SK-N-SH treated with all-trans-retinoic acid at 6 μM for 48 hours (cell line): Measurements from ENCODE around the gene POU4F3.

Experiments
- ATAC-seq: fragments of 200-7000 bp; cut with Tn5 transposase; 3 replicates; pipeline ENCODE4 v1.9.1; 2020; ENCODE audit warnings: mild to moderate bottlenecking, moderate library complexity
- ARNTL ChIP-seq: fragments of 450-650 bp; formaldehyde crosslinking; IDR thresholded peaks from 2 replicates; pipeline ENCODE4 v1.5.0; 2020; ENCODE audit warnings: low read depth, mild to moderate bottlenecking, moderate library complexity, borderline replicate concordance
- BACH2 ChIP-seq: fragments of 250-450 bp; sonication (Bioruptor Pico); IDR thresholded peaks from 2 replicates; pipeline ENCODE4 v1.9.0; 2021; ENCODE audit warnings: mild to moderate bottlenecking, borderline replicate concordance
- CREB5 ChIP-seq: fragments of 250-450 bp; sonication (Bioruptor Pico); IDR thresholded peaks from 2 replicates; pipeline ENCODE4 v1.5.1; 2020; ENCODE audit warnings: low read depth, mild to moderate bottlenecking, moderate library complexity
- CSDC2 ChIP-seq: fragments of 250-450 bp; sonication (Bioruptor Pico); IDR thresholded peaks from 2 replicates; pipeline ENCODE4 v1.5.0; 2020; ENCODE audit warnings: mild to moderate bottlenecking, moderate library complexity
- CSRNP3 ChIP-seq: fragments of 250-450 bp; sonication (Bioruptor Pico); IDR thresholded peaks from 2 replicates; pipeline ENCODE4 v1.5.1; 2021; ENCODE audit warnings: mild to moderate bottlenecking, moderate library complexity
- ESRRG ChIP-seq: fragments of 250-450 bp; sonication (Bioruptor Pico); IDR thresholded peaks from 2 replicates; pipeline ENCODE4 v1.6.1; 2021; ENCODE audit warnings: mild to moderate bottlenecking
- GLIS3 ChIP-seq: fragments of 250-450 bp; sonication (Bioruptor Pico); IDR thresholded peaks from 2 replicates; pipeline ENCODE4 v1.5.0; 2020; ENCODE audit warnings: mild to moderate bottlenecking, moderate library complexity
- ISL1 ChIP-seq: fragments of 250-450 bp; sonication (Bioruptor Pico); IDR thresholded peaks from 2 replicates; pipeline ENCODE4 v2.1.2; 2022; ENCODE audit warnings: mild to moderate bottlenecking, moderate library complexity
- OSR1 ChIP-seq: fragments of 250-450 bp; sonication (Bioruptor Pico); IDR thresholded peaks from 2 replicates; pipeline ENCODE4 v1.8.0; 2022; ENCODE audit warnings: moderate library complexity, mild to moderate bottlenecking, inconsistent platforms
- PATZ1 ChIP-seq: fragments of 250-450 bp; sonication (Bioruptor Pico); IDR thresholded peaks from 2 replicates; pipeline ENCODE4 v1.8.0; 2020; ENCODE audit warnings: mild to moderate bottlenecking, moderate library complexity, borderline replicate concordance
- POU6F1 ChIP-seq: fragments of 250-450 bp; sonication (Bioruptor Pico); IDR thresholded peaks from 2 replicates; pipeline ENCODE4 v1.8.0; 2021; ENCODE audit warnings: low read depth, mild to moderate bottlenecking, moderate library complexity, borderline replicate concordance
- PPARA ChIP-seq: fragments of 250-450 bp; sonication (Bioruptor Pico); IDR thresholded peaks from 2 replicates; pipeline ENCODE4 v1.5.0; 2020; ENCODE audit warnings: mild to moderate bottlenecking, borderline replicate concordance
- RARB ChIP-seq: fragments of 250-450 bp; sonication (Bioruptor Pico); IDR thresholded peaks from 2 replicates; pipeline ENCODE4 v1.8.0; 2021; ENCODE audit warnings: mild to moderate bottlenecking, moderate library complexity
- SNAI2 ChIP-seq: fragments of 250-450 bp; sonication (Bioruptor Pico); IDR thresholded peaks from 2 replicates; pipeline ENCODE4 v1.5.0; 2020; ENCODE audit warnings: mild to moderate bottlenecking, moderate library complexity
- TCF4 ChIP-seq: fragments of 250-450 bp; sonication (Bioruptor Pico); IDR thresholded peaks from 2 replicates; pipeline ENCODE4 v1.8.0; 2021; ENCODE audit warnings: mild to moderate bottlenecking, moderate library complexity, borderline replicate concordance
- TOX ChIP-seq: fragments of 250-450 bp; sonication (Bioruptor Pico); IDR thresholded peaks from 2 replicates; pipeline ENCODE4 v1.8.0; 2021; ENCODE audit warnings: mild to moderate bottlenecking, moderate library complexity, borderline replicate concordance
- TSHZ2 ChIP-seq: fragments of 250-450 bp; sonication (Bioruptor Pico); IDR thresholded peaks from 2 replicates; pipeline ENCODE4 v1.5.0; 2020; ENCODE audit warnings: mild to moderate bottlenecking, moderate library complexity
- ZC3H10 ChIP-seq: fragments of 250-450 bp; sonication (Bioruptor Pico); IDR thresholded peaks from 2 replicates; pipeline ENCODE4 v1.5.1; 2021; ENCODE audit warnings: mild to moderate bottlenecking, moderate library complexity
- ZFP3 ChIP-seq: fragments of 250-450 bp; sonication (Bioruptor Pico); IDR thresholded peaks from 2 replicates; pipeline ENCODE4 v1.5.0; 2020; ENCODE audit warnings: mild to moderate bottlenecking, moderate library complexity
- ZFP30 ChIP-seq: fragments of 450-650 bp; formaldehyde crosslinking; IDR thresholded peaks from 2 replicates; pipeline ENCODE4 v1.5.0; 2022; ENCODE audit warnings: mild to moderate bottlenecking, moderate library complexity
- ZNF565 ChIP-seq: fragments of 450-650 bp; formaldehyde crosslinking; conservative IDR thresholded peaks from 2 replicates; pipeline ENCODE4 v1.5.0; 2020; ENCODE audit warnings: low read depth, mild to moderate bottlenecking, moderate library complexity
- ZNF70 ChIP-seq: fragments of 450-650 bp; formaldehyde crosslinking; IDR thresholded peaks from 2 replicates; pipeline ENCODE4 v1.5.0; 2020; ENCODE audit warnings: mild to moderate bottlenecking, moderate library complexity
- ZNF8 ChIP-seq: fragments of 450-650 bp; formaldehyde crosslinking; IDR thresholded peaks from 2 replicates; pipeline ENCODE4 v1.5.0; 2020; ENCODE audit warnings: mild to moderate bottlenecking, moderate library complexity

Gene POU4F3

GRCh38 chr5:146365618-146366017 lies 27.0 kb downstream of the POU4F3 start:
- no peak for TF ChIP-seq BACH2 (CRISPR knock-in tag)
- no peak for TF ChIP-seq ESRRG (CRISPR knock-in tag)
- no peak for TF ChIP-seq RARB (CRISPR knock-in tag)
- no peak for TF ChIP-seq ZNF565 (CRISPR knock-in tag)
- no peak for TF ChIP-seq CSRNP3 (CRISPR knock-in tag)
- no peak for TF ChIP-seq ZC3H10 (CRISPR knock-in tag)
- no peak for TF ChIP-seq ZFP30 (CRISPR knock-in tag)
- TF ChIP-seq ZNF70, result no peak
- no peak for TF ChIP-seq CREB5 (CRISPR knock-in tag)
- no peak for TF ChIP-seq PATZ1
- TF ChIP-seq ZNF8 (CRISPR knock-in tag), result no peak
- no peak for TF ChIP-seq GLIS3 (CRISPR knock-in tag)
- TF ChIP-seq TOX, result no peak
- TF ChIP-seq POU6F1 (CRISPR knock-in tag), result no peak
- TF ChIP-seq PPARA (CRISPR knock-in tag), result no peak
- no peak for TF ChIP-seq ARNTL
- no peak for TF ChIP-seq OSR1 (CRISPR knock-in tag)
- no peak for TF ChIP-seq TCF4
- TF ChIP-seq ISL1 (CRISPR knock-in tag), result no peak
- no peak for TF ChIP-seq SNAI2 (CRISPR knock-in tag)
- TF ChIP-seq, all 23 proteins: peak for 0
- ATAC-seq, result no peak

GRCh38 chr5:146366904-146367303 lies 28.3 kb downstream of the POU4F3 start:
- ATAC-seq, result no peak
- TF ChIP-seq POU6F1 (CRISPR knock-in tag) (no peak), TSHZ2 (CRISPR knock-in tag) (no peak), TCF4 (no peak), RARB (CRISPR knock-in tag) (no peak), OSR1 (CRISPR knock-in tag) (no peak), ZNF565 (CRISPR knock-in tag) (no peak), PPARA (CRISPR knock-in tag) (no peak), ISL1 (CRISPR knock-in tag) (no peak), CSDC2 (CRISPR knock-in tag) (no peak), ZFP3 (CRISPR knock-in tag) (no peak), CREB5 (CRISPR knock-in tag) (no peak), BACH2 (CRISPR knock-in tag) (no peak), PATZ1 (no peak), SNAI2 (CRISPR knock-in tag) (no peak), CSRNP3 (CRISPR knock-in tag) (no peak), ZFP30 (CRISPR knock-in tag) (no peak), GLIS3 (CRISPR knock-in tag) (no peak)
